HG03342 (cell line): ENCODE measurements around the gene PABPN1L.
"Not testable (repeated sequence)": the region's sequence is repeated elsewhere in the genome, so short reads cannot be mapped to it uniquely, and the experiment has no call there.

Source experiments
- ATAC-seq: cut with Tn5 transposase; IDR thresholded peaks from one replicate; pipeline ENCODE4 v1.9.1; 2021; ENCODE audit warnings: mild to moderate bottlenecking, moderate library complexity; ENCODE audit not compliant: unreplicated experiment

The PABPN1L gene

DNA sequence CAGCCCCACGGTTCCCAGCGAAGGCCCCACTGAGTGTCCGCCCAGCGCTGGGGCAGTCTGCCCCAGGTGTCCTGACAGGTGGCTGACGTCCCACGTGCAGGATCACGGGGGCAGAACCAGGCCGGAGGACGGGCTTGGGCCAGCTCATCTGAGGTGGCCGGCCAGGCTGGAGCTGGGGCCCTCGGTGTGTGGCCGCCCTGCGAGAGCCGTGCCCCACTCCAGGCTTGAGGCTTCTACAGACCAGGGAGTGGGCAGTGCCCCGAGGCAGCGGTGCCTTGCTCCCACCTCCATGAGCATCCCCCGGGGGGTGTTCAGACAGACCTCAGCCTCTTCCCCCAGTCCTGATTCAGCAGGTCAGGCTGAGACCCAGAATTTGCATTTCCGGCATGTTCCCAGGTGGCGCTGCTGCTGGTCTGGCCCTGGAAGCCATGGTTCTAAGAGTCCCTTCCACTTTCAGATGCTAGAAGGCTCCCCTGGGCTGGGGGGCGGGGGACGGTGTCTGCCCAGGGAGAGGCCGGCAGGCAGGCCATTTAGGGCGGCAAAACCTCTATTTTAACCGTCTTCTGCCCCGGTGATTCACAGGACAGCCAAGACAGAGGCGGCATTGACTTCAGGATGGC lies 35.4 kb upstream of the PABPN1L start:
- no peak for ATAC-seq

DNA sequence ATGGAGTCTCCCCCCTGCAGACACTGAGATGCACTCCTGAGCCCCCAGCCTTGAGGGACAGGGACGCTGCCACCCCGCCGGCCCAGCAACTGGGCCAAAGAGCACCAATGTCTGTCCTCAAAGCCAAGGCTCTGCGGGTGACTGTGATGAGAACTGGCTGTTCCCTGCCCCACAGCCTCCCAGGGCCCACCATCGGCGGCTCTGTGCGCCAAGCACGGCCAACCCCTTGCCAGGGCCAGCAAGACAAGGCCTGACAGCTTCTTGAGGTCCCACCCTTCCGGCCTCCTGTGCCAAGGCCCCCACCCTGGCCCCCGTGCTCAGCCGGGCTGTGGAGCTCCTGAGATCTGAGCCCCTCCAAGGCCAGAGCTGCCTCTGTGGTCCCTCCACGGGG lies 34.2 kb upstream of the PABPN1L start:
- ATAC-seq, result no peak

DNA sequence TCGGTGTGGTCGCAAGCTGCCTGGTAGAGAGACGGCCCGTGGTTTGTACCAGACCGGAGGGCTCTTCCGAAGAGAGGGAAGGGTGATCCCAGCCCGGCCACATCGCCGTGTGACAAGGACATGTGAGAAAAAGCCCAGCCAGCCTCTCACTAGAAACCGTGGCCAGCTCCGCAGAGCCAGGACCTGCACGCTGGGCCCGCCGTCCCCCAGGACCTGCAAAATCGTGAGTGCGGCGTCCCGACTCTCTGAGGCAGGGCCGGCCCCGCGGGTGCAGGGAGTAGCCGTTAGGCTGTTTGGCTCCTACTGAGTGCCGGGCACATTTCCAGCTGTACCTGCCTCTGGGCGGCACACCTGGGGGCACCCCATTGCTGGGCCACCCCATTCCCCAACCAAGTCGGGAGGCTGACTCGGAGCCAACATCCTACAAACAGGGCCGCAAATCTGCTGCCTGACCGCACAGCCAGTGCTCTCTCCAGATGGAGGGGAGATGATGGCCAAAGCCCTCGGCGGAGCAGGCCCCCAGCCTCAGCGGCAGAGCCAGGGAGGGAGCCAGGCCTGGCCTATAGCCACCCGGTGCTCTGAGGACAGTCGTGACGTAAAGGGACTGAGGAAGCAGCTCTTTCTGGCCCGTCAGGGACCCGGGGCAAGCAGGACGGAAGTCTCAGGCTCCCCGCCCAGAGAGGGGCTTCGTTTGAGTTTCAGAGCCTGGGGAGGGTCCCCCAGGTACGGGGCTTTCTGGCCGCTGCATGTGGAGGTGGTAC lies 33.6 kb upstream of the PABPN1L start:
- ATAC-seq, result no peak

DNA sequence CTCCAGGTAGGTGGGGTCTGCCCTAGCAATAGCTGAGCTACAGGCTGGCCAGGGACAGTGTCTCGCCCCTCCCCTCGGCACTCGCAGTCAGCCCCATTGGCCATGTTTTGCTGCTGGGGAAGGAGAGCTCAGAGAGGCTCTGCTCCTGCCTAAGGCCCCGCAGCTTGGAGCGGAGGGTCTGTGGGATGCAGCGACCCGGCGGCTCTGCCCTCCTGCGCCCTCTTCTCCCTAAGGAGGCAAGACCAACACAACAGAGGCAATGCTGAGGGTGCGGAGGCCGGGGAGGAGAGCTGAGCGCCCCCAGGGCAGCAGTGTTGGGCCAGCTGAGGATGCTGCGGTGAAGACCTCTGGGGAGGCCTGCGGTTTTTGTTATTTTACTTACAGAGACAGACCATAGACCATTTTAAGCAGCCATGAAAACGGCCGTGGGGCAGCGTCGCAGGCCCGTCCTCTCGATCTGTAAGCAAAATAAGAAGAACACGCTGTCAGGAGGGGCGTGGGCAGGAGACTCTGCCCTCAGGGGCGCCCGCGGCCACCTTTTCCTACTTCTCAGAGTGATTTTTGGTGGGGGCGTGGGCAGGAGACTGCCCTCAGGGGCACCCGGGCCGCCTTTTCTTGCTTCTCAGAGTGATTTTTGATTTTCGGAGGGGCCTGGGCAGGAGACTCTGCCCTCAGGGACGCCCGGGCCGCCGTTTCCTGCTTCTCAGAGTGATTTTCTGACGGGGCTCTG lies 31.4 kb upstream of the PABPN1L start:
- no peak for ATAC-seq

DNA sequence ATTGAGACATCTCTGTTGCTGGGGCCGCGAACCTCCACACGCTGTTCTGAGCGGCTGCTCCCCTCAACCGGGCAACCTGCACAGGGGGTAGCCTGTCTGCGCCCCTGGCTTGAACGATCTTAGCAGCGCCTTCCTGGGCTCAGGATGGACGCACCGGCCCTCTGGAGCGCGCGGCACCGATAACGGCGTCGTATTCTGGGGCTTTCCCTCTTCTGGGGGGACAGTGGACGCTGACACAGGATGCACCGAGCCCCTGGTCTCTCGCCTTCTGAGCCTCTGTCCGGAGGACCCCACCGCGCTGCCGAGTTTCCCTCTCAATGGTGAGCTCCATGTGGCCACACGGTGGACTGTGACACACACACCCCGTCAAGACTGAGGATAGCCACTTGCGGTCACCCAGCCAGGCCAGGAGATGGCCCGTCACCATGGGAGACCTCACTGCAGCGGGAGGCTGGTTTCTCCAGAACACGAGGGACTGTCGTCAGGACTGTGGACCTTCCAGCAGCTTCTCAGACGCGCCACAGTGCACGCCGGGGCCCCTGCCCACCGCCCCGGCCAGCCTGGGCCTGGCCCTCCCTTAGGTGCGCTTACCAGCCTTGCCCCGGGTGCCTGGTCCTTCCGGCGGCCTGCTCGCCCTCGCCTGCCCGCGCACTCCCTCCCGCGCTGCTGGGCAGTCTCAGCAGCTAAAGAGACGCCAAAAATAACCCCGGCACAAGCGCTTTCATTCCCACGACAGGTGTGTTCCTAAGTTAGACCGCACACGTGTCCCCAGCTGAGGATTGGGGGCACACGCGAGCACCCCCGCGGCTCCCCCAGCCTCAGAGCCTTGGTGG lies 30.0 kb upstream of the PABPN1L start:
- ATAC-seq, result no peak

DNA sequence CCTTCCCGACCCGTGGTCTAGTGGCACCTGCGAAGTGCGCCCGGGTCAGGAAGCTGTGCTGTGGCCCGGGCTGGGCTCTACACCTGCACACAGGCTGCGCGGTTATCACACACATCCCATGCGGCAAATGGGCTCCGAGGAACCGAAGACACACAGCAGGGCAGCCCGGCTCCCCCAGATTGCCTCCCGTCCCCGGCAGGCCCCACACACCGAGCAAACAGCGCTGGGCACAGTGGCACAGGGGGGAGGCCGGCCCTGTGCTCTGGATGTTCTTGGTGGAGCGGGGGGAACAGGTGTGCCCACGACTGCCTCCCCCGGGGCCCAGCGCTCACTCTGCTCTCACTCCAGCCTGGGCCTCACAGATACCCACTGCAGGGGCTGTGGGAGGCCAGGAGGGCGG lies 28.9 kb upstream of the PABPN1L start:
- no peak for ATAC-seq

DNA sequence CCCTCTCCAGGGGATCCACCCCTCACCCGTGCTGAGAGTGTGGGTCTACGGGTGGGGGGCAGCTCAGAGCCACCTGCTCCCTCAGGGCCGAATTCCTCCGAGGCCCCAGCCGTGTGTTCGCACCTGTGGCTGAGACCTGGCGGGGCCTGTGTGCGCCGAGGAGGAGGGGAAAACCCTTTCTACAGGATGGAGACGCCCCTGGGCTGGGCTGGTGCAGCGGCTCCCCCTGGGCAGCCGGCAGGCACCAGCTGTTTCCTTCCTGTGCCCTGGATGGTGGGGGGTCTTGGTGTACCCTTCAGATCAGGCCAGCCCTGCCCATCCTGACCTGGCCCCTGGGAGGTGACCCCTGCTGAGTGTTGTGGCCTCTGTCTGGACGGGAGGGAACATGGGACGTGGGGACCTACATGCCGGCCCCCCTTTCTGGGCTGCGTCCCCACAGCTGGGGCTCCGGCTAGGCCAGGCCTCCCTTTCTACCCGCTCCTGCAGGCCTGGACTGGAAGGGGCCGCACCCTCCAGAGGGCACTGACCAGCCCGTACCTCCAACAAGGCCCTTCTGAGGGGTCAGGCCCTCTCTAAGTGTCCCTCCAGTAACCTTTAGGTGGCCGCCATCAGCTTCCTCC lies 28.3 kb upstream of the PABPN1L start:
- no peak for ATAC-seq

DNA sequence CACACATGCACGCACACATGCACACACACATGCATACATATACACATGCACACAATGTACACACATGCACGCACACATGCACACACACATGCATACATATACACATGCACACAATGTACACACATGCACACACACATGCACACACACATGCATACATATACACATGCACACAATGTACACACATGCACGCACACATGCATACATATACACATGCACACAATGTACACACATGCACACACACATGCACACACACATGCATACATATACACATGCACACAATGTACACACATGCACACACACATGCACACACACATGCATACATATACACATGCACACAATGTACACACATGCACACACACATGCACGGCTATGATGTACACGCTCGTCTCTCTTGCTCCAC lies 27.8 kb upstream of the PABPN1L start:
- ATAC-seq, result not testable (repeated sequence)

DNA sequence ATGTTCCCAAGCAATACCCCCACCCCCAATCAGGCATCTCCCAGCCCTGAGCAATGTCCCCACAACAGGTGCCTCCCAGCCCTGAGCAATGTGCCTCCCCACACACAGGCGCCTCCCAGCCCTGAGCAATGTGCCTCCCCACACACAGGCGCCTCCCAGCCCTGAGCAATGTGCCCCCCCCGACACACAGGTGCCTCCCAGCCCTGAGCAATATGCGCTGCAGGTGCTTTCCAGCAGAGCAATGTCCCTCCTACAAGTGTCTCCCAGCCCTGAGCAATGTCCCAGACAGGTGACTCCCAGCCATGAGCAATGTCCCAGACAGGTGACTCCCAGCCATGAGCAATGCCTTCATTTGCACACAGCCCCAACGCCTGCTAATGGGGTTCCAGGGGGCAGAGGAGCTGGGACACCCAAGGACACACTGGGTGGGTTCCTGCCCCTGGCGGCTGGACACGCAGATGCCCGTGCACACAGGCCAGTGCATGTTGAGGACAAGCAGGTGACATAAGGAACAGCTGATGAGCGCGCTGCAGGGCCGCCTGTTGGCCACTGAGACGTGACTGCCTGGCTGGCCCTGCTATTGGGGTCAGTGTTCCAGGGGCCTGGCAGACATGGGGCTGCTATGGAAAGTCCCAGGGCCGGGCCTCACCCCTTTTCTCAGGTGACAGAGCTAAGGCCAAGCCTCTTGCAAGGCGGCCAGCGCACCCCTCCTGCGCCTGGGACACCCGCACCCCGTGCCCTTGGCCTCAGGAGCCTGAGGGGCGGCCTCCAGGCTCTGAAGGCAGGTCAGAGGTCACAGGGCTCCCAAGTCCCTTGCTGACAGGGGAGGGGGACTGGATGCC lies 26.9 kb upstream of the PABPN1L start:
- ATAC-seq, result no peak

DNA sequence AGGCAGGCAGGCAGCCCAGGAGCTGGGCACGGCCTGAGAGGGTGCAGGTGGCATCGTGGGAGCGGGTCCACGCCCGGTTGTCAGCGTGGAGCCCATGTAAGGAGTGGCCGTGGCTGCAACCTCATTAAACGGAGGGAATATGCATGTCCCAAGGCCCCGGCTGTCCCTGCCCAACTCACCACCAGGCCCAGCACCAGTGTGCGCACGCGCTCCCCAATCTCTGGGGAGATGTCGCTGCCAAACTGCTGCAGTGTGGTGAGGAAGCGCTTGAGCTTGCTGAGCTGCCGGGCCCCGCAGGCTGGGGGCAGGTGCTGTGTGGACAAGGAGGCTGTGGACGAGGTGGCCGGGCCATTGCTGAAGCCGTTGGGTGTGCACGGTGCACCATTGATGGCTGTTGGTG lies 25.6 kb upstream of the PABPN1L start:
- ATAC-seq, result no peak

DNA sequence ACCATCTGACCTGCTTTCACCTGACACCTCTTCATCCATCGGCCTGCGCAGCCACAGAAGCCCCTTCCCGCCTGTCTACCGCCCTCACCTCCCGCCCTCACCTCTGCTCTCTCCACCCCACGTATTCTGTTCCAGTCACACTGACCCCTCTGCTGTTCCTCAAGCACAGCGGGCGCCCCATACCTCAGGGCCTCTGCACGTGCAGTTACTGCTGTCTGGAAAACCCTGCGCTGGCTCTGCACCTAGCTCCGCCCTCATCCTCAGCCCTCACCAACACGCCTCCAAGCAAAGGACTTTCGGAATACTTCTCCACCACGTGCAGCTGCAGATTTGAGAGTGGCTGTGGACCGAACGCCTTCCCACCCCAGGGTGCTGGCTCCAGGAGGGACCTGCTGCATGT lies 24.6 kb upstream of the PABPN1L start:
- no peak for ATAC-seq

DNA sequence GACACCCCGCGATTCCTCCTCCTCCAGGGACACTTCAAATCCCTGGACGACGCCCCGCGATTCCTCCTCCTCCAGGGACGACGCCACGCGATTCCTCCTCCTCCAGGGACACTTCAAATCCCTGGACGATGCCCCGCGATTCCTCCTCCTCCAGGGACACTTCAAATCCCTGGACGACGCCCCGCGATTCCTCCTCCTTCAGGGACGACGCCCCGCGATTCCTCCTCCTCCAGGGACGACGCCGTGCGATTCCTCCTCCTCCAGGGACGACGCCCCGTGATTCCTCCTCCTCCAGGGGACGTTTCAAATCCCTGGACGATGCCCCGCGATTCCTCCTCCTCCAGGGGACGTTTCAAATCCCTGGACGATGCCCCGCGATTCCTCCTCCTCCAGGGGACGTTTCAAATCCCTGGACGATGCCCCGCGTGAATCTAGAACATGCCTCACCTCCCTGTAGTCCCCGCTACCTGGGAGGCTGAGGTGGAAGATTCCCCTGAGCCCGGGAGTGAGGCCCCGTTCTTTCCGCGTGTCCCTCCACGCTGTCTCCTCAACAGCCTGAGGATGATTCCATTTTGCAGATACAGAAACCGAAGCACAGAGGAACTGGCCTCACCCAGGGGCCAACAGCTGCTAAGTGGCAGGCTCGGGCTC lies 23.4 kb upstream of the PABPN1L start:
- ATAC-seq, result not testable (repeated sequence)

DNA sequence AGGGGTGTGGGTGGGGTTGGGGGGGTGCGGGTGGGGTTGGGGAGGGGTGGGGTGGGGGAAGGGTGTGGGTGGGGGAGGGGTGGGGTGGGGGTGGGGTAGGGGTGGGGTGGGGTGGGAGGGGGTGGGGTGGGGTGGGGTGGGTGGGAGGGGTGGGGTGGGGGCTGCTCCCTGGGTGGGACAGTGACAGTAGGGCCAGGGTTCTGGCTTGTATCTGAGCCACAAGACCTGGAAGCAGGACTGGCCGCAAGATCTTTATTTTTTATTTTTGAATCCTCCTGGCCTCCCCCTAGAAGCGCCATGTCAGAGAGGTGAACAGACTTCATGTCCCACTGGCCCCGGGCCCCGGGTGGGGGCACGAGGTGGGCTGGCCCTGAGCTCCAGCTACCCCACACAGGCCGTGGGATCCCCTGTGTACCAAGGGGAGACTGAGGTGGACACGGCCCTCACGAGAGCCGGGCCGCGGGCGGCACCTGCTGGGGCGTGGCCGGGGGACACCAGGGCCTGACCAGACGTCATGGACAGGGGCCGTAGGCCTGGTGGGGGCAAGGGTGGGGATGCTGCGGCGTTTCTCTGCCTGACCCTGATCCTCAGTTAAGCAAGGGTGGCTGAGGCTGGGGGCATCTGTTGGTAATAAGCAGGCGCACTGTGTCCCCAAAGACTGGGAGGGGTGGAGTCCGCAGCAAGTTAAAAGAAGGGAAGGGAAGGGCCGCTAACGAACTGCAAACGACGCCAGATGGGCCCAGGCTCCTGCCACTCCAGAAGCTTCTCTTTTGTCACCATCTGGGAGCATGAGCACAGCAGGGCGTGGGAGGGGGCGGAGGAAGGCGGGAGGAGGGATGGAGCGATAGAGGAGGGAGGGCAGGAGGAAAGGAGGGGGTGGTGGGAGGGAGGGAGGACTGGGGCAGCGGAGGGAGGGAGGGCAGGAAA lies 22.3 kb upstream of the PABPN1L start:
- ATAC-seq, result no peak

DNA sequence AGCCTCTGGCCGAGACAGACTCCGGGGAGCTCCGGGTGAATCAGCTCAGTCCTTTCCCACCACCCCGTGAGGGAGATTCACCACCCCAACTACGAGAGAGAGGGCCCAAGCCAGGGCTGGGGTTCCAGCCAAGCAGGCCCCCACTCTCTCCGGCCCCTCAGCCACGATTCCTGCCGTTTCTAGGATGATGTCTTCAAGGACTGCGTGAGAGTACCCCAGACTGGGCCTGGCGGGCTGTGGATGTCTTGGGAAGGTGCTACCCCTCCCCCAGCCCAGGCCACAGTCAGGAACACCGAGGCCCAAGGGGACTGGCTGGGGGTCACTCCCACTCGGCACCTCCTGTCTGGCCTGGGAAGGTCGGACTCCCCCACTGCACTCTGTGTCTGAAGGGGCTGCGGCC lies 21.6 kb upstream of the PABPN1L start:
- ATAC-seq, result no peak

DNA sequence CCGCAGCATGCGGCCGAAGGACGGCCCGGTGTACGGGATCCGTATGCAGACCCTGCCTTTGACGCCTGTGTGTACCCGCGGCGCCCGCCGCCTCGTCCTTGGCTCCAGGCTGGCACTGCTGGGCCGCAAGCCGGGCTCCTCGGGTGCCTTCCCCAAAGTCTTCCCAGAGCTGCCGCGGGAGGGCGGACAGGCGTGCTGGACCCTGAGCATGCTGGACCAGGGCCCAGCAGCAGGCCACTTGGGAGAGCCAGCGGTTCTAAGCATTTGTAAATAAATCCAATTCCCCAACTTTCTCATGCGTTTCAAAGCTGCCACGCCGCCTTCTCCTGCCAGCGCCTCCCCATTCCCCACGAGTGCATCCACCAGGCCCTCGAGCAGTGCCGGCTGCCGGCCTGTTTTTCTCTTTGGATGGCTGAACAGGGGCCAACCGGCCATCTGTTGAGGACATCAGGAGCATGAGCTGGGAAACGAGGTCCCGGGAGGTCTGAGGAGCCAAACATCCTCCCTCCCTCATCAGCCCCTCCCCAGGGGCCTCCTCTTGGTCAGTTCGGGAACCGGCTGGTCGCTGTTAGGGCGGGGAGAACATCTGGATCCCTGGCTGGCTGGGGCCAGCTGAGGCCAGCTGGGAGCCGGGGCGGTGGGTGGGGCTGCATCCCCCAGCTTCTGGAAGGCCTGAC lies 20.5 kb upstream of the PABPN1L start:
- ATAC-seq, result no peak

DNA sequence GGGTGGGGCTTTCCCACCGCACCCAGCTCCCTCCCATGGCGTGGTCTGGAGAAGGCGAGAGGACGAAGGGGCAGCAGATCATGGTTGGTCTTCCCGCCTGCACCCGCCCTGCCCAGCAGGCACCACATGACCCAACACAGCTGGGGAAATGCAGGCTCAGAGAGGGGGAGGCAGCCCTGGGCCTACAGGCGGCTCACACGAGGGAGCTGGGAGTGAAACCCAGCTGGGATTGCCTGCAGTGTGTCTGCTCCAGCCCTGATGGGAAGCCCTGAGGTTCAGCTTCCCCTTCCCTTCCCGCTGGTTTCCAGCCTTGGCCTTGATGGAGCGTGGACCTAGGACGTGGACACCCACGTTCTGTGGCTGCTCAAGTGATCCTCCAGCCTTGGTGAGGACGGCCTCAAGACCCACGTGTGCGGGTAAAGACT lies 20.0 kb upstream of the PABPN1L start:
- no peak for ATAC-seq

DNA sequence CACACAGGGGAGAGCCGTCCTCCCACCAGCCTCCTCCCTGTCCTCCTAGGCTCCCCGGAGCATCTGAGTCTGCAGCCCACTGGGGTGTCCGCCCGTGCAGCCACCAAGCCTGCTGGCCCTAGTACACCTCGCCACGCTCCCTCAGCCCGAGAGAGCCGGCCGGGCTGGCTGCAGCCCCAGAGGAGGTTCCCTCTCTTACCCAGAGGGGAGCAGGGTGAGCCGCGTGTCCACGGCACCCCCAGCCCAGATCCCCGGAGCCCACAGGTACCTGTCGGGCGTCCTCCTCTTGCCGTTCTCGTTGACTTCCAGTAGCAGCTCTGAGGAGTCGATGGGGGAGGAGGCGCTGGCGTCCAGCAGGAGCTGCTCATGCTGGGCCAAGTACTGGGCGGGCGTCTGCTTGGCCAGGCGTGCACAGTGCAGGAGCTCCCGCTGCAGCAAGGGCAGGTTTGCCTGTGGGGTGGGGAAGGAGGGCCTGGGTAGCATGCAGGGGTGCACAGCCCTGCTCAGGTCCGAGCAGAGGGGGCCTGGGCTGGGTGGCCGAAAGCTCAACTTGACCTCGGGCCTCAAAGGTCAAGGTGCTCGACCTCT lies 19.3 kb upstream of the PABPN1L start:
- ATAC-seq, result no peak
